Ecto neural progenitor cell (in vitro differentiated cells): ENCODE measurements around the gene CTNND2.

ENCODE experiments used
- DNase-seq: peaks from one replicate; pipeline ENCODE4 v3.0.0-alpha.2; 2018; ENCODE audit warnings: low spot score

The CTNND2 gene

GRCh38 chr5:11904265-11904906 is at the start of gene CTNND2:
Gene CTNND2, minus strand, starts transcription at chr5:11904446. Its CDS starts 593 bp downstream, at chr5:11903853.
- DNase-seq: peak; percentile 89

- DNase-seq: no peak
Observed at GRCh38 chr5:11946317-11946716, 42.1 kb upstream of the CTNND2 start.

GRCh38 chr5:11941566-11941965 is 37.3 kb upstream of the CTNND2 start:
- no peak for DNase-seq

- no peak for DNase-seq
Observed at GRCh38 chr5:11931638-11932037, 27.4 kb upstream of the CTNND2 start.

- no peak for DNase-seq
Observed at GRCh38 chr5:11928909-11929308, 24.7 kb upstream of the CTNND2 start.

- no peak for DNase-seq
Observed at GRCh38 chr5:11925701-11926100, 21.5 kb upstream of the CTNND2 start.

GRCh38 chr5:11922394-11922793 is 18.1 kb upstream of the CTNND2 start:
- no peak for DNase-seq

GRCh38 chr5:11918463-11919045 is 14.3 kb upstream of the CTNND2 start:
- DNase-seq: no peak

- no peak for DNase-seq
Observed at GRCh38 chr5:11909471-11909870, 5.2 kb upstream of the CTNND2 start.

GRCh38 chr5:11906497-11906896 is 2.3 kb upstream of the CTNND2 start:
- no peak for DNase-seq

- peak; percentile 50 for DNase-seq
Observed at GRCh38 chr5:11905206-11905605, 960 bp upstream of the CTNND2 start.

- peak; percentile 79 for DNase-seq
Observed at GRCh38 chr5:11903614-11904264, 507 bp downstream of the CTNND2 start.

- DNase-seq: peak; percentile 50
Observed at GRCh38 chr5:11903121-11903613, 1.1 kb downstream of the CTNND2 start.

GRCh38 chr5:11902201-11902619 is 2.0 kb downstream of the CTNND2 start:
- DNase-seq: peak; percentile 44

GRCh38 chr5:11898787-11899186 is 5.5 kb downstream of the CTNND2 start:
- DNase-seq: no peak

GRCh38 chr5:11897781-11898180 is 6.5 kb downstream of the CTNND2 start:
- no peak for DNase-seq

GRCh38 chr5:11894992-11895391 is 9.3 kb downstream of the CTNND2 start:
- DNase-seq: no peak

- DNase-seq: no peak
Observed at GRCh38 chr5:11892832-11893231, 11.4 kb downstream of the CTNND2 start.

GRCh38 chr5:11890777-11891176 is 13.5 kb downstream of the CTNND2 start:
- DNase-seq: no peak

- no peak for DNase-seq
Observed at GRCh38 chr5:11888221-11888620, 16.0 kb downstream of the CTNND2 start.

GRCh38 chr5:11878814-11879213 is 25.4 kb downstream of the CTNND2 start:
- DNase-seq: no peak

GRCh38 chr5:11873587-11873986 is 30.7 kb downstream of the CTNND2 start:
- DNase-seq: no peak

- DNase-seq: no peak
Observed at GRCh38 chr5:11869203-11869602, 35.0 kb downstream of the CTNND2 start.
